Endothelial cell of umbilical vein (primary cell): ENCODE measurements around the gene ZNF213. TPM values are rescaled to one million over a fixed set of nuclear protein-coding genes. Genes with fewer than 3 reads are reported as not detected.

ENCODE experiments used
- BruUV-seq: library from RNA; stranded (reverse); fragments of 400-500 nt; replicated peaks from 2 replicates; lab custom pipeline; 2021; lab: Mats Ljungman, UMichigan
- CTCF ChIA-PET: fragments of 300-600, 350-600 bp; sonication (Branson Sonifier 250); formaldehyde crosslinking; loops from one replicate; lab custom pipeline; 2021; ENCODE audit warnings: antibody characterized with exemption, inconsistent platforms; lab: Charles Lee
- POLR2A ChIA-PET: fragments of 300-600, 350-600 bp; sonication (Branson Sonifier 250); formaldehyde crosslinking; loops from one replicate; lab custom pipeline; 2021; ENCODE audit warnings: antibody characterized with exemption, inconsistent platforms; lab: Charles Lee
- DNase-seq: peaks from one replicate; pipeline ENCODE4 v3.0.0-alpha.2; 2011; ENCODE audit warnings: low read depth, low spot score
- FAIRE-seq: peaks from 2 replicates; lab custom pipeline; 2011; peaks lifted over from hg19 to GRCh38; lab: Jason Lieb, UNC
- H2AFZ ChIP-seq: 2 replicates; pipeline ENCODE4 v1.6.0; 2012; ENCODE audit warnings: low read depth, low read length, control low read depth, inconsistent platforms
- H3K27ac ChIP-seq: 2 replicates; pipeline ENCODE4 v1.5.1; 2011; ENCODE audit warnings: low read depth, mild to moderate bottlenecking, control low read depth, low read length, moderate library complexity; ENCODE audit not compliant: insufficient read depth
- H3K27me3 ChIP-seq, 2 experiments: 2 replicates each; pipeline versions ENCODE4 v1.6.0 to v1.6.1; 2011; ENCODE audit warnings: low read length in 2 of 2, mixed read lengths in 1 of 2; ENCODE audit not compliant: control insufficient read depth in 2 of 2, insufficient read depth in 2 of 2
- H3K36me3 ChIP-seq, 2 experiments: 2 replicates in 1 of 2; 3 replicates in 1 of 2; pipeline ENCODE4 v1.5.1; 2011; ENCODE audit warnings: low read length in 2 of 2, mild to moderate bottlenecking in 1 of 2, moderate library complexity in 1 of 2; ENCODE audit not compliant: control insufficient read depth in 2 of 2, insufficient read depth in 2 of 2; ENCODE audit errors: extremely low read depth in 1 of 2
- H3K4me1 ChIP-seq: 3 replicates; pipeline ENCODE4 v1.5.1; 2011; ENCODE audit warnings: mild to moderate bottlenecking, low read length; ENCODE audit not compliant: control insufficient read depth, insufficient read depth; ENCODE audit errors: extremely low read depth
- H3K4me2 ChIP-seq: 2 replicates; pipeline ENCODE4 v1.6.1; 2011; ENCODE audit warnings: low read length, control low read depth, mixed read lengths; ENCODE audit not compliant: insufficient read depth
- H3K4me3 ChIP-seq, 3 experiments: fragments of 200-600 bp in 1 of 3; sonication (generic), shearing (Covaris generic) in 1 of 3; replicated peaks in 1 of 3; 2 replicates each; pipeline ENCODE4 v1.5.1; 2011 to 2016; ENCODE audit warnings: control low read depth in 3 of 3, low read length in 3 of 3, mild to moderate bottlenecking in 2 of 3, inconsistent platforms in 1 of 3, low read depth in 1 of 3, moderate library complexity in 1 of 3; ENCODE audit not compliant: insufficient read depth in 1 of 3
- H3K79me2 ChIP-seq: 2 replicates; pipeline ENCODE4 v1.6.0; 2012; ENCODE audit warnings: low read length, inconsistent platforms; ENCODE audit not compliant: control insufficient read depth, insufficient read depth
- H3K9ac ChIP-seq: replicated peaks from 2 replicates; pipeline ENCODE3; 2011; ENCODE audit warnings: low read length, control low read depth; ENCODE audit not compliant: insufficient read depth; ENCODE audit errors: extremely low read depth
- H3K9me1 ChIP-seq: replicated peaks from 3 replicates; pipeline ENCODE4 v1.6.0; 2011; ENCODE audit warnings: mild to moderate bottlenecking, low read length; ENCODE audit not compliant: control insufficient read depth, insufficient read depth; ENCODE audit errors: extremely low read depth
- H3K9me3 ChIP-seq: replicated peaks from 2 replicates; pipeline ENCODE4 v1.5.1; 2012; ENCODE audit warnings: low read length, inconsistent platforms; ENCODE audit not compliant: control insufficient read depth, insufficient read depth
- H4K20me1 ChIP-seq: replicated peaks from 2 replicates; pipeline ENCODE3; 2011; ENCODE audit warnings: mild to moderate bottlenecking, low read length; ENCODE audit not compliant: control insufficient read depth, insufficient read depth; ENCODE audit errors: extremely low read depth
- EZH2 ChIP-seq: IDR thresholded peaks from 2 replicates; pipeline ENCODE4 v1.6.1; 2012; ENCODE audit warnings: borderline replicate concordance, low read depth, mild to moderate bottlenecking, moderate library complexity, low read length, inconsistent platforms; ENCODE audit not compliant: severe bottlenecking
- FOS ChIP-seq: IDR thresholded peaks from 2 replicates; pipeline ENCODE4 v1.6.1; 2011; ENCODE audit warnings: mild to moderate bottlenecking, low read length, moderate library complexity, borderline replicate concordance; ENCODE audit not compliant: insufficient read depth
- GATA2 ChIP-seq: IDR thresholded peaks from 2 replicates; pipeline ENCODE4 v1.7.0; 2011; ENCODE audit warnings: low read depth, mild to moderate bottlenecking, moderate library complexity, mixed read lengths, low read length; ENCODE audit not compliant: insufficient read length, insufficient read depth
- JUN ChIP-seq: IDR thresholded peaks from 2 replicates; pipeline ENCODE4 v1.6.1; 2011; ENCODE audit warnings: borderline replicate concordance, low read depth; ENCODE audit not compliant: insufficient read length, insufficient read depth
- MYC ChIP-seq: IDR thresholded peaks from one replicate; pipeline ENCODE4 v1.6.1; 2011; ENCODE audit warnings: mild to moderate bottlenecking, low read depth, low read length
- POLR2A ChIP-seq: IDR thresholded peaks from 2 replicates; pipeline ENCODE4 v1.6.1; 2012; ENCODE audit warnings: low read depth, mild to moderate bottlenecking, control low read depth, low read length
- POLR2AphosphoS5 ChIP-seq: IDR thresholded peaks from 2 replicates; pipeline ENCODE4 v1.6.1; 2012; ENCODE audit warnings: low read depth, mild to moderate bottlenecking, control low read depth, low read length, moderate library complexity; ENCODE audit not compliant: insufficient read depth
- dilution Hi-C: fragments of 300-500 bp; cut with MboI; formaldehyde crosslinking; loops from one replicate; pipeline ENCODE4 v1.15.0; 2019; ENCODE audit warnings: low sequenced_read_pairs; ENCODE audit not compliant: extremely low pct_ligation_motif_present
- intact Hi-C: fragments of 100-400 bp; cut with micrococcal nuclease; formaldehyde crosslinking; loops from one replicate; pipeline ENCODE4 v1.10.0; 2022
- polyA plus RNA-seq, 4 experiments: library from polyadenylated mRNA; depleted of rRNA in 3 of 4; stranded (reverse) in 3 of 4; unstranded in 1 of 4; fragments of >200 nt; gene quantifications; 2 replicates each; pipeline versions ENCODE4 v1.2.1 to v1.2.3, GENCODE V29; 2011 to 2012; ENCODE audit warnings: missing spikeins in 1 of 4
- total RNA-seq: library from RNA; stranded (reverse); gene quantifications from 2 replicates; pipeline ENCODE4 v1.2.3, GENCODE V29; 2021
- TF ChIP-seq, protein P1 (sequence below): IDR thresholded peaks from 2 replicates; pipeline ENCODE4 v1.6.1; 2011; ENCODE audit not compliant: insufficient read depth, insufficient read length
- TF ChIP-seq, protein P2 (sequence below), 2 donors: IDR thresholded peaks; 1 replicate in 1 of 2; 2 replicates in 1 of 2; pipeline ENCODE4 v1.5.1; 2011; ENCODE audit warnings: low read length in 2 of 2, mild to moderate bottlenecking in 2 of 2, moderate library complexity in 2 of 2, control low read depth in 1 of 2, inconsistent platforms in 1 of 2, low read depth in 1 of 2; ENCODE audit not compliant: insufficient read depth in 1 of 2; ENCODE audit errors: extremely low read depth in 1 of 2

ZNF213 gene
- total and polyA plus RNA-seq, 2 donors (not counting 3 experiments of a cell fraction or from before 2014, with no cell fraction given), result 2.0 to 9.8 TPM

DNA sequence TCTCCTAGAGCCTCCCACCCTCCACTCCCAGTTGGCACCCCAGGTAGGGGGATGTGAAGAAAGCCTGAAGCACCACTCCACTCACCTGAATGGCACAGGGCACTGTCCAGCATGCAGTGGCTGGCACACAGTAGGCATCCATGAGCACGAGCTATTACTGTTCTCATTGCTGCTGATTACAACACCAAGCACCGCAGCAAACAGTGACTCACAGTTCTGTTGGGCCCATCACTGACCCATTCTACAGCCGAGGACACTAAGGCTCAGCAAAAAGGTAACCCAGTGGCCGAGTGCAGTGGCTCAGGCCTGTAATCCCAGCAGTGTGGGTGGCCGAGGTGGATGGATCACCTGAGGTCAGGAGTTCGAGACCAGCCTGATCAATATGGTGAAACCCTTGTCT, 38.5 kb upstream of the ZNF213 start:
- no peak for TF ChIP-seq GATA2
- no peak for TF ChIP-seq JUN
- no peak for TF ChIP-seq MYC
- no peak for TF ChIP-seq FOS
- TF ChIP-seq, protein P1, sequence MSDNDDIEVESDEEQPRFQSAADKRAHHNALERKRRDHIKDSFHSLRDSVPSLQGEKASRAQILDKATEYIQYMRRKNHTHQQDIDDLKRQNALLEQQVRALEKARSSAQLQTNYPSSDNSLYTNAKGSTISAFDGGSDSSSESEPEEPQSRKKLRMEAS, result no peak
- TF ChIP-seq EZH2, result no peak
- TF ChIP-seq, protein P2, sequence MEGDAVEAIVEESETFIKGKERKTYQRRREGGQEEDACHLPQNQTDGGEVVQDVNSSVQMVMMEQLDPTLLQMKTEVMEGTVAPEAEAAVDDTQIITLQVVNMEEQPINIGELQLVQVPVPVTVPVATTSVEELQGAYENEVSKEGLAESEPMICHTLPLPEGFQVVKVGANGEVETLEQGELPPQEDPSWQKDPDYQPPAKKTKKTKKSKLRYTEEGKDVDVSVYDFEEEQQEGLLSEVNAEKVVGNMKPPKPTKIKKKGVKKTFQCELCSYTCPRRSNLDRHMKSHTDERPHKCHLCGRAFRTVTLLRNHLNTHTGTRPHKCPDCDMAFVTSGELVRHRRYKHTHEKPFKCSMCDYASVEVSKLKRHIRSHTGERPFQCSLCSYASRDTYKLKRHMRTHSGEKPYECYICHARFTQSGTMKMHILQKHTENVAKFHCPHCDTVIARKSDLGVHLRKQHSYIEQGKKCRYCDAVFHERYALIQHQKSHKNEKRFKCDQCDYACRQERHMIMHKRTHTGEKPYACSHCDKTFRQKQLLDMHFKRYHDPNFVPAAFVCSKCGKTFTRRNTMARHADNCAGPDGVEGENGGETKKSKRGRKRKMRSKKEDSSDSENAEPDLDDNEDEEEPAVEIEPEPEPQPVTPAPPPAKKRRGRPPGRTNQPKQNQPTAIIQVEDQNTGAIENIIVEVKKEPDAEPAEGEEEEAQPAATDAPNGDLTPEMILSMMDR (IDR thresholded peaks at IDR 0.05; ENCODE audit: extremely low read depth in 1 of 2, insufficient read depth in 1 of 2, low read depth in 1 of 2, low read length in 2 of 2), result no peak
- no peak for TF ChIP-seq POLR2A
- TF ChIP-seq POLR2AphosphoS5, result no peak
- Histone ChIP-seq H3K36me3 (no peaks in the 10 kb centered on the region), H3K9ac (no peak overlapping the region), H3K4me2 (no peak overlapping the region), H3K9me1 (no peaks in the 10 kb centered on the region), H3K4me1 (peaks cover 15% of the 10 kb centered on the region), H3K9me3 (no peaks in the 10 kb centered on the region), H3K27me3 (peaks cover 0 to 2% of the 10 kb centered on the region in 2 experiments), H4K20me1 (no peaks in the 10 kb centered on the region), H3K27ac (no peak overlapping the region), H3K4me3 (no peak overlapping the region), H3K79me2 (no peaks in the 10 kb centered on the region), H2AFZ (no peak overlapping the region)
- dilution Hi-C loops, result no loop called here
- FAIRE-seq (no peak), DNase-seq (no peak)
- intact Hi-C loops, result no loop called here
- BruUV-seq, result no TSS peak
- CTCF ChIA-PET, result interaction anchor here (1.0 to 4.8 kb wide), 5 partner anchors 17 to 62 kb away, joined by 3 to 49 read pairs (median 10); partner anchors contain the start of gene IL32
- POLR2A ChIA-PET, result no interaction called here
